GM21786 (cell line): ENCODE results near the gene ANP32A.
"Not testable (repeated sequence)": the region's sequence is repeated elsewhere in the genome, so short reads cannot be mapped to it uniquely, and the experiment has no call there.

Experiments
- ATAC-seq: cut with Tn5 transposase; IDR thresholded peaks from one replicate; pipeline ENCODE4 v1.9.1; 2021; ENCODE audit not compliant: unreplicated experiment

Gene ANP32A

DNA sequence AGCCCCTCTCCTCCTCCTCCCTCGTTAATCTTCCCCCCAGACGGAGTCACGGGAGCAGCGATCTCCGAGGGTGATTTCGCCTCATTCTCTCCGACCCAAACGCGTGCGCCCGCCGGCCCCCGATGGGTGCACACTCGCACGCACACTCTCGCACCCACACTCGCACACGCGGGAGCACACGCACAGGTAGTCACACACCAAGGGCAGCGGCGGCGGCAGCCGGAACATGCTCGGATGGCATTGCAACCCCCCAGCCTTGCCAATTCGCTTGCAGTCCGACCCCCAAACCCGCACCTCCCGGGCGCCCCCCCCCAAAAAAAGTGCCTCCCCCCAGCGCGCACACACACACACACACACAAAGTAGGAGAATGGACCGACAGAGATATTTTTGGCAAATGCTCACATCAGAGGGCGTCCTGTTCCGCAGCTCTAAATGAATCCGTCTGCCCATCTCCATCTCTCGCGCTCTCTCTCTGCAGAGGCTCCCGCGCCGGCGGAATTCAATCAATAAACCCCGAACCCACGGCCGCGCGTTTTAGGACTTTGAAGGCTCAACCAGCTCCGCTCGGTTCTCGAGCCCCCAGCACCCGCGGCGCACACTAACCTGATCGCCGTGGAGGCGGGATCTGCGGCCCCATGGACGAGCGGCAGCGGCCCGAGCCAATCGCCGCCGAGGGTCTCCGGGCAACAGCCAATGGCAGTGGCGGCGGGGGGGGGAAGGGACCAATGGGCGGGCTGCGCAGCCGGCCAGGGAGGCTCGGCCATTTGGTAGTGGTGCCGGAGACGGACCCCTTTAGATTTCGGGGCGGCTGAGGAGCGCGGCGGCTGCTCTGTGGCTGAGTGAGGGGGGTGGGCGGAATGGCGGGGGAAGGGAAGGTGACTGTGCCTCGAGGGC, at the start of gene ANP32A:
Gene ANP32A (minus strand): TSS at position 601 of the 895 bp plus-strand sequence. CDS start 144 bp downstream, at position 457.
- ATAC-seq = peak; percentile 54

DNA sequence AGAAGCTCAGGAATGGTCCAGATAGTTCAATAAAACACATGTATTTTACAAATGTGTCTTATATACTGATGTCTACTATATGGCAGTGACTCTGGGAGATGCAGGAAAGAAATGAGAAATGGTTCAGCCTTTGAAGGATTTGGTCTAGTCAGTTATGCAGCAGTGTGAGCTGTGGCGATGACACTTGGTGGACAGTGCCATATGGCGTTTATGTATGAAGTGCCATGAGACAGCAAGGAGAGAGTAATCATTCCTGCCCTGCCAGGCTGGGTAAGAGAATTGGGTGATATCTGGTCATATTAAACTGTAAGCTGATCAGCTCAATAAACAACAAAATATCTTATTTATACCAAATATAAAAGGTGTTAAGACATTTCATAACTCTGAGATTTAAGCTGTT, 47.6 kb upstream of the ANP32A start:
- no peak for ATAC-seq

DNA sequence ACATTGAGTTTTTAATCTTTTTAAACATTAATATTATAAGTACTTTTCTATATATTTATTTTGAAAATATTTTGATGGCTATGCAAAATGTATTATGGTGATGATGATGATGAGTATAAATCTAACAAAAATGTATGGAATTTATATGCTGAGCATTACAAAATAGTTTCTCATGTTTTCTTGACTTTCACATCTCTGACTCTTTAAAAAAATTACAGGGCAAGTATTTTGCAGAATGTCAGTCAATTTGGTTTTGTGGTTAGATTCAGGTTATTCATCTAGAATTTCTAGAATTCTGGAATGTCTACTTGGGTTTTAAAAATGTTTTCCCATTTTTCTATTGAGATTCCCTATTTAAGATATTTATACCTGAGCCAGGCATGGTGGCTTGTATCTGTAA, 41.7 kb upstream of the ANP32A start:
- no peak for ATAC-seq

DNA sequence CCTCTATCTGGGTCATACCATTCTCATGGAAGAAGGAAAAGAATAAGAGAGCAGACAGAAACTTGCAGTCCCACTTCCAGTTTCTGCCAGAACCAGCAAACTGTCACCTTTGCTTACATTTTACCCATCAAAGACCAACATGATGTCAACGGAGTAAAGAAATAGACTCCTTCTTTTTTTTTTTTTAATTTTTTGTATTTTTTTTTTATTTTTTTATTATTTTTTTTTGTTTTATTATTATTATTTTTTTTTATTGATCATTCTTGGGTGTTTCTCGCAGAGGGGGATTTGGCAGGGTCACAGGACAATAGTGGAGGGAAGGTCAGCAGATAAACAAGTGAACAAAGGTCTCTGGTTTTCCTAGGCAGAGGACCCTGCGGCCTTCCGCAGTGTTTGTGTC, 38.0 kb upstream of the ANP32A start:
- not testable (repeated sequence) for ATAC-seq

DNA sequence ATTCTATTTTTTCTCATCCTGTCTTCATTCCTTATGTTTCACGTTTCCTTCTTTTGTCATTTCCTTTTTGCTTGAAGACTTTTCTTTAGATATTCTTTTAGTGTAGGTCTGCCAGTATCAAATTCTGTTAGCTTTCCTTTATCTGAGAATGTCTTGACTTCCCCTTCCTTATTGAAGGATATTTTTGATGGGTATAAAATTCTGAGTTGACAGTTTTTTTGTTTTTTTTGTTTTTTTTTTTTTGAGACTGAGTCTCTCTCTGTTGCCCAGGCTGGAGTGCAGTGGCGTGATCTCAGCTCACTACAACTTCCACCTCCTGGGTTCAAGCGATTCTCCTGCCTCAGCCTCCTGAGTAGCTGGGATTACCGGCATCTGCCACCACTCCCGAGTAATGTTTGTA, 36.7 kb upstream of the ANP32A start:
- not testable (repeated sequence) for ATAC-seq

DNA sequence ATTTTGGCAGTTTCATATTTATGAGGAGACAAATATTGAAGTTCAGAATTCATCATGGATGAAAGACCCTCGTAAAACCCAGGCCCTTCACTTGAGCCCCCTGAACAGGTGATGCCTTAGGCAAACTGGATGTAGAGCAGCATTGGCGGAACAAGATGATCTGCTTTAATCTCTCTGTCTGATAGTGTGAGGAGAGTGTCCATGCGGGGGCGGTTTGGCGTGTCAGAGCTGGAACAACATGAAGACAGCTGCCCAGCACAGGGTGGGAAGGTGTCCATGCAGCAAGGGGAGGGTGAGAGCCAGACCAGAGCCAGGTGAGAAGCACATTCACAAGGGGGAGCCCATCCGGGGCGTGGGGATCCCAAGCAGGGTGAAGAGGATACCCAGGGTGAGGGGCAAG, 31.8 kb upstream of the ANP32A start:
- ATAC-seq = no peak

DNA sequence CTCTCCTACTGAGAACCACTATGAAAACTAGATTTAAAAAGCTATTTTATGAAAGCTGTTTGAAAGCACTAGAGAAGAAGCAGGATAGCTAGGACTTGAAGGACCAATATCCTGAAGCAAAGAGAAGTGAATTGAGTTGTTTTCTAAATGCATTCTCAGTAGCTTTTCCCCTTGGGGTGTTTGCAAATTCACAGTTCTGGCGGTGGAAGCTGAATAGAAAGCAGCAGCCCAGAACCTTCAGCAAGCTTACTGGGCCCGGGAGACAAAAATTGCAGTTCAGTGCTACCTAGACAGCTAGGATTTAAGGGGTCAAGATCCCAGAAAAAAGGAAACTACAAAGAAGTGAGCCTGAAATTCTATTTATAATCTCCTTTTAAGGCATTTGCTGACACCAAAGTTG, 31.3 kb upstream of the ANP32A start:
- ATAC-seq = no peak

DNA sequence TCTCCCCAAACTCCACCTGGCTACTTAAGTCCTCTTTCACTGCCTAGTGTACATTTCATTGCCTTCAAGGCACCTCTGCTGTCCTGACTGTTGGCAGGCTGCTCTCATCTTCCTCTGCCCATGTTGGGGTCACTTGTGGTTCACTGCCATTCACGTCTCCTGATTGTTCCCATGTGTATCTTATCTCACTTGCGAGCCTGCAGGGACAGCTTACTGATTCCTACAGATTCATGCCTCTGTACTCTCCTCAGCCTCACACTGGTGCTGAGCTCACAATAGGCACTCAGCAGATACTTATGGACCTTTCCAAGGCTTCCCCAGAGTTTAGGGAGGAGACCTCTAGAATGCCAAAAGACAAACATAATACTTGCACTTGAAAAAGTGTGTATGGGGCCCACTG, 28.8 kb upstream of the ANP32A start:
- no peak for ATAC-seq

DNA sequence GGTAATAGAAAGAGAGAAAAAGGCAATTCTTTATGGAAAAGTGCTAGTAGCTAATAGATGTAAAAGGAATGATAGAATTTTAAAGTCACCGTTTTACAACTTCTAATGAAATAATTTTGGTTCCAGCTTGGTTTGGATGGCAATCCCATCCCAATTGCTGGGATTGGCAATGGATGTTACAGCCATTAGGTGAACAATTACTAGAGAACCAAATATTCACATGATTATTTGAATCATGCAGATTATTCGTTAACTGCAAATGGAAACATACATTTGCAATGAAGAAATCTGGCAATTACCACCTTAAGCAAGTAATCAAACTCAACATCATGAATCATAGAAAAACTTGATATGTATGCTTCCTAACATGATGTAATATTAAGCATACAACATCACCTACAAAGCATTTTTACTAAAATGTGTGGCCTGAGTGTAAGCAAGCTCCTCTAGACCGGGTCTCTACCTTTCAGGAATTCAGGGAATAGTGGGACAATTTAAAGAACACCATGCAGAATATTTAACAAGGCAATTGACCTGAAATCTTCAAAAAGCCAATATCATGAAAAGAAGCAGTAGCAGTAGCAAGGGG, 26.2 kb upstream of the ANP32A start:
- no peak for ATAC-seq

DNA sequence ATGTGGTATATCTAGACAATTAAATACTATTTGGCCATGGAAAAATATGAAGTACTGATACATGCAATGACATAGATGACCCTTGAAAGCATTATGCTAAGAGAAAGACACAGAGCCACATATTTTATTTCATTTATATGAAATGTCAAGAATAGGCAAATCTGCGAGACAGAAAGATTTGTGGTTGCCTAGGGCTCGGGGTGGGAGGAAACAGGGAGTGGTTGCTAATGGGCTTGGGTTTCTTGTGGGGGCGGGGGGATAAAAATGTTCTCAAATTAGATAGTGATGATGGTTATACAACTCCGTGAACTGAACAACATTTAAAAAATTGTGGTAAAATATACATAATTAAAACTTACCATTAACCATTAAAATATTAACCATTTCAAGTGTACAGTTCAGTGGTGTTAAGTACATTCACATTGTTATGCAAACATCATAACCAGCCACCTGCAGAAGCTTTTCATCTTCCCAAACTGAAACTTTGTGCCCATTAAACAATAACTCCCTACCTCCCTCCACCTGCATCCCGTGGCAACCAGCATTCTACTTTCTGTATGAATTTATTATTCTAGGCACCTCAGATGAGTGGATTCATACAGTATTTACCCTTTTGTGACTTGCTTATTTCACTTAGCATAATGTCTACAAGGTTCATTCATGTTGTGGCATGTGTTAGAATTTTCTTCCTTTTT, 24.3 kb upstream of the ANP32A start:
- ATAC-seq = no peak

DNA sequence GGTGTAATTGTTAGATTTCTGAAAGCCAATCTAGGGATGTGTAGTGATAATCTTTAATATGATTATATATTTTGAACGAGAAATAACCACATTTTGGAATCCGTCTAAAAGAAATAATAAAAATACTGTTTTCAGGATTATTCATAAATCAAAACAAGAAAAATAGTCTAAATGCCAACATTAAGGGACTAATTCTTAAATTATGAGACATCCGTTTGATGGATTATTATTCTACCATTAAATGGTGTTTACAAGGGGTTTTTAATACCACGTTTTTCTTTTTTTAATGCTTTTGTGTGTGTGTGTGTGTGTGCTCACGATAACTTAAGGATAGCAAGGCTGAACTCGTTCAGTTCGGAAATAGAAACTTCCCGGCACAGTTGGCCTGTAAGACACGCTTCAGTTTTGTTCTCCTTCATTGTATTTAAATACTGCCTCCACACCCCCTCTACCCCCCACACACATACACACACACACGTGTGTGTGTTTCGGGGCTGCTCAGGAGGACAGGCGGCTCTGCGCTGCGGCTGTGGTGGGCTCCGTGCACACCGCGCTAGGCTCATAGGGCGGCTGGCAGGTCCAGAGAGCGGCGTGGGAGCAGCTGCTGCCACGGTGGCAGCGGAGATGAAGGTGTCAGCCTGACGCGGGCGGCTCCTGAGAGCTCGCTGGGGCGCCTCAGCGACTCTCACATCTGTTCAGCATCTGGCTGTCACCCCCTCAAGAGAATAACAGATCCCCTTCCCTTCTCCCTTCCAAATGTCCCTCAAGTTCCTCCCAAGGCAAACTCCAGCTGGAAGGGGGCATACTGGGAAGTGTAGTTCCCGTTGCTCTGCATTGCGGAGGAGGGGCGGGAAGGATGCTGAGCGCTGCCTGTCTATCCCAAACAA, 23.0 kb upstream of the ANP32A start:
- no peak for ATAC-seq

DNA sequence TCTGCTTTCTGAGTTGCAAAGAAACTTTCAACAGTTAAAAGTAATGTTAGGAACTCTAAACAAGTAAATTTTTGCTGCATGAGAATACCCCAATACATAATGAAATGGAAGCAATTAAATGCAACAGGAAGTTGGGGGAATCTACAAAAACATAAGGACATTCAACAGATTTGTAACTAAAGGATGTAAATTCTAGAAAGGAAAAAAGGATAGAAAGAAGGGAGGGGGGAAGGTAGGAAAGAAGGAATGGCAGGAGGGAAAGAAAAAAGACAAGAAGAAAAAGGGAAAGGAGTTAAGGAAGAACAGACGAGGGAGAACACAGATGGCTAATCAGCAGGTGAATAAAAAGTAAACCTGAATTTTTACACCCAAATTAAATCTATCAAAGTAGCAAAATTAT, 22.3 kb upstream of the ANP32A start:
- ATAC-seq = no peak

DNA sequence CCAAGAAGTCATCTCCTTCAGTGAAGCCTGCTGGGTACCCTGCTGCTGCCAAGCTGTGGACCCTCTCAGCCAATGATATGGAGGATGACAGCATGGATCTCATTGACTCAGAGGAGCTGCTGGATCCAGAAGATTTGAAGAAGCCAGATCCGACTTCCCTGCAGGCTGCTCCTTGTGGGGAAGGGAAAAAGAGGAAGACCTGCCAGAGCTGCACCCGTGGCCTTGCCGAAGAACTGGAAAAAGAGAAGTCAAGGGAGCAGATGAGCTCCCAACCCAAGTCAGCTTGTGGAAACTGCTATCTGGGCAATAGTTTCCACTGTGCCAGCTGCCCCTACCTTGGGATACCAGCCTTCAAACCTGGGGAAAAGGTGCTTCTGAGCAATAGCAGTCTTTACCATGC, 13.7 kb upstream of the ANP32A start:
- no peak for ATAC-seq

DNA sequence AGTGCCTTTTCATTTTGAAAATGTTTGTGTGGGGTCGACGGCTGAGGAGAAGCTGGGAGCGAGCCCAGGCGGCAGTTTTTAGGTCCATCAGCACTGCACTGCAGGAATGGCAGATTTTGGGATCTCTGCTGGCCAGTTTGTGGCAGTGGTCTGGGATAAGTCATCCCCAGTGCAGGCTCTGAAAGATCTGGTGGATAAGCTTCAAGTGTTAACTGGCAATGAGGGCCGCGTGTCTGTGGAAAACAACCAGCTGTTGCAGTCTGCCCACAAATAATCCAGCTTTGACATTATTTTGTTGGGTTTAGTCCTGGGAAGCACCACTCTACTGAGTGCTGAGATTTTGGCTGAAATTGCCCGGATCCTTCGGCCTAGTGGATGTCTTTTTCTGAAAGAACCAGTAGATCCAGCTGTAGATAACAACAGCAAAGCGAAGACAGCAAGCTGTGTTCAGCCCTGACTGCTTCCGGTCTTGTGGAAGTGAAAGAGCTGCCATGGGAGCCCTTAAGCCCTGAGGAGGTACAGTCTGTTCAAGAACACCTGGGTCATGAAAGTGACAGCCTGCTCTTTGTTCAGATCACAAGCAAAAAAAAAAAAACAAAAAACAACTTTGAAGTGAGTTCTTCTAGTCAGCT, 13.1 kb upstream of the ANP32A start:
- ATAC-seq = no peak

DNA sequence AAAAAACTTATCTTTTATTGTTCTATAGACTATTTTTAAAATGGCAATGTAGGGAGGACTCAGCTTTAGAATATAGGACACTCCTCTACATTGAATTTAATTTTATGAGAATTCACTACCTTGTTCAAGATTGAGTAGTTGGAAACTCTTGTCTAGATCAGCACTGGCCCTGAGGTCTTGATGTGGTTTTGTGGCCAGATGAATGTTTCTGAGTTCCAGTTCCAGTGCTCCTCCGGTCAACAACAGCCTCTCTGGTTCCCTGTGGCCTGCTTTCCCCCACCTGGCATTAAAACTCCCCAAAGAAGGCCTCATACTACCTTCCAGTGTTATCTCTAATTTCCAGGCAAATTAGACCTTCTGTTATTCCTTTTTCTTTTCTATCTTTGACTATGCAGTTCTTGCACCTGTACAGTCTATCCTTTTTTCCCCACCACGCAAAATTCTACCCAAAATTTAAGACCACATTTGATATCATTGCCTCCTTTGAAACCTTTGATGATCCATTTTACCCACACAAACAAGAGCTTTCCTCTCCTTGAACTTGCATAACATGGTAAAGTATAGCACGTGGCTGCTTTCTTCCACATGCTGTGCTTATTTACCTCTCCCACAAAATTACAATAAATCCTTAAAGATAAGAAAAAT, 9.6 kb upstream of the ANP32A start:
- ATAC-seq = no peak

DNA sequence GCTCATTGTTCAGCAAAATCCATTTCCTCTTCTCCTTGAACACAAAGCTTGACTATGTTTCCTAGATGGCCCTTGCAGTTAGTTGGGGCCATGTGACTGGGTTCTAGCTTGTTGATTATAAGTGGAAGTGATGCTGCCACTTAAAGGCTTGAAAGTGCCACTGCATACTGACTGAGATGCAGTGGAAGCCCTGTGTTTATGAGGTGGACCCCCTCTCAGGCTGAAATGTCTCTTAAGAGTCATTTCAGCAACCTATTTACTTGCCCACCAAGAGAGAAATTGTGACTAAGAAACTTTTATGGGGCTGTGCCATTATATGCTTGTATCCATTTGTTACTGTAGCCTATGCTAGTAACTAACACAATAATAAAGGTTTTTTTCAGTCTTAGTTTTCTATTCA, 8.4 kb upstream of the ANP32A start:
- ATAC-seq = no peak

DNA sequence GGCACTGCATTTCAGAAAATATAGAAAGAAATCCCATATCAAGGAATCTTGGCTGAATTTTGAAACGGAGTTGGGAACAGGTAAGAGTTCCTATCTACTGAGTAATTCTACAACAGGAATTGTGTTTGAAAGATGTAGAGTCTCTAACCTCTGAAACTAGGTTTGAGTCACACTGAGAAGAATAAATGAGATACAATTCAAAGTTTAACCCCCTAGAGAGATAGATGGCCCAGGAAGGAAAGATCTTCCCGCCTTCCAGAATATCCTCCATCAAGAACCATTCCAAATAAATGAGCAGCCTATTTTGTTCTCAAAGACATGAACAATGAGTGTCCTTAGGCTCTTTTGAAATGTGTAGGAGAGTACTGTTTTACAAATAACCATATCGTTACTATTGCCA, 2.9 kb upstream of the ANP32A start:
- no peak for ATAC-seq

DNA sequence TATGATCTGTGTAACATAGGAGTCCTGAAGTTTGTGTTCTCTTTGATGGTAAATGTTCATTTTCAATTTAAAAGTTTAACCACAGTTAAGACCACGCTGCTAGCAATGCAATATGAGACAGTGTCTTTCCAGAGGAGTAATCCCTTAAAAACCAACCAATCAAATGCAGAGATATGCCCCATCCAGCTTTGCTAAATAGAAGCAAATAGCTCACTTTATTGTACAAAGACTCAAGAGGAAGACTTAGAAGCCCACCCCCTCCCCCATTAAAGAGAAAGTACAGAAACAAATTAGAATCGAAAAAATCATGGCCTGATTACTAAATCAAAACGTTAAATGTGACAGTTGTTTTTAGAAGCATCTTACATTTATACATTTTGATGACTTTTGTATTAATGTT, 2.1 kb upstream of the ANP32A start:
- no peak for ATAC-seq

DNA sequence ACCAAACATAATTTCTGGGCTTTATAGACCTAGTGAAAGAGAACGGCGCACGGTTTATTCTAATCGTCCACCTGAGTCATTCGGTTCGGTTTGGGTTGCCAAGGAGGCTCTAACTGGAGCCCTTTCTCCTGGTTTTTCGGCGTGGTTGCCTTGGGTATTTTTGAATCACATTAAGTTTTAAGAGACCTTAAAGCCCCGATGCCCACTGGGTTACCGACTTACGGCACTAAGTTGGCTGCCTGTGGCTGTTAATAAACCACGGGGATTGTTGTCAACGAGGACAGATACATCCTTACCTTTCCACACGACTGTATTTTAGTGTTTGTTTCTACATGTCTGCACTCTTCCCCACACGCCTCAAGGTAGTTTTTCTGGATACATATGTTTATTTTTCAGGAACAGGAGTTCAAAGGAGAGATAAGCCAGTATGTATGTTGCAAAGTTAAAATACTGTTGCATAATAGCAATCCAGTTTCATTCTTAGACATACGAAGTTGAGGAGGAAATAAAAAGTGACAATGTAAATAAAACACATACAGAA, 1.2 kb upstream of the ANP32A start:
- ATAC-seq = no peak
